AG04450 (cell line): ENCODE data around the gene CEP104. TPM values are rescaled to one million over a fixed set of nuclear protein-coding genes. Genes with fewer than 3 reads are reported as not detected.

ENCODE experiments used
- CTCF ChIA-PET: fragments of 300-600, 350-600 bp; formaldehyde crosslinking; extraction: SDS; loops from one replicate; lab custom pipeline; 2022; ENCODE audit warnings: antibody characterized with exemption, inconsistent platforms; lab: Charles Lee
- POLR2A ChIA-PET: fragments of 350-600 bp; formaldehyde crosslinking; extraction: SDS; loops from one replicate; lab custom pipeline; 2021; ENCODE audit warnings: antibody characterized with exemption, inconsistent platforms; lab: Yijun Ruan, JAX
- DNase-seq: peaks from one replicate; pipeline ENCODE4 v3.0.0-alpha.2; 2011; ENCODE audit warnings: low read depth, low spot score
- H3K27ac ChIP-seq: one replicate; pipeline ENCODE4 v1.5.1; 2012; ENCODE audit warnings: low read depth, low read length, control low read depth
- H3K27me3 ChIP-seq: one replicate; pipeline ENCODE4 v1.6.0; 2012; ENCODE audit warnings: low read length; ENCODE audit not compliant: control insufficient read depth, insufficient read depth
- H3K4me3 ChIP-seq: 2 replicates; pipeline ENCODE4 v1.5.1; 2011; ENCODE audit warnings: mild to moderate bottlenecking, low read depth, low read length, control low read depth
- H3K9me3 ChIP-seq: 2 replicates; pipeline ENCODE4 v1.5.1; 2012; ENCODE audit warnings: low read length; ENCODE audit not compliant: control insufficient read depth, insufficient read depth
- polyA plus RNA-seq: library from polyadenylated mRNA; depleted of rRNA; stranded (reverse); fragments of >200 nt; gene quantifications from 2 replicates; pipeline ENCODE4 v1.2.3, GENCODE V29; 2011
- TF ChIP-seq, protein P1 (sequence below): IDR thresholded peaks from 2 replicates; pipeline ENCODE4 v1.5.1; 2011; ENCODE audit warnings: low read depth, low read length, control low read depth, inconsistent platforms

Gene CEP104
- polyA plus RNA-seq, 1 experiment = 38.4 TPM

GRCh38 chr1:3817138-3817740, 39.8 kb downstream of the CEP104 start:
- Histone ChIP-seq H3K27ac (no peak overlapping the region), H3K27me3 (no peaks in the 10 kb centered on the region), H3K4me3 (no peak overlapping the region), H3K9me3 (no peaks in the 10 kb centered on the region; the same call in 1 of the 2 replicates)
- POLR2A ChIA-PET = no interaction called here
- CTCF ChIA-PET = no interaction called here
- no peak for DNase-seq
- TF ChIP-seq, protein P1, sequence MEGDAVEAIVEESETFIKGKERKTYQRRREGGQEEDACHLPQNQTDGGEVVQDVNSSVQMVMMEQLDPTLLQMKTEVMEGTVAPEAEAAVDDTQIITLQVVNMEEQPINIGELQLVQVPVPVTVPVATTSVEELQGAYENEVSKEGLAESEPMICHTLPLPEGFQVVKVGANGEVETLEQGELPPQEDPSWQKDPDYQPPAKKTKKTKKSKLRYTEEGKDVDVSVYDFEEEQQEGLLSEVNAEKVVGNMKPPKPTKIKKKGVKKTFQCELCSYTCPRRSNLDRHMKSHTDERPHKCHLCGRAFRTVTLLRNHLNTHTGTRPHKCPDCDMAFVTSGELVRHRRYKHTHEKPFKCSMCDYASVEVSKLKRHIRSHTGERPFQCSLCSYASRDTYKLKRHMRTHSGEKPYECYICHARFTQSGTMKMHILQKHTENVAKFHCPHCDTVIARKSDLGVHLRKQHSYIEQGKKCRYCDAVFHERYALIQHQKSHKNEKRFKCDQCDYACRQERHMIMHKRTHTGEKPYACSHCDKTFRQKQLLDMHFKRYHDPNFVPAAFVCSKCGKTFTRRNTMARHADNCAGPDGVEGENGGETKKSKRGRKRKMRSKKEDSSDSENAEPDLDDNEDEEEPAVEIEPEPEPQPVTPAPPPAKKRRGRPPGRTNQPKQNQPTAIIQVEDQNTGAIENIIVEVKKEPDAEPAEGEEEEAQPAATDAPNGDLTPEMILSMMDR = no peak

DNA sequence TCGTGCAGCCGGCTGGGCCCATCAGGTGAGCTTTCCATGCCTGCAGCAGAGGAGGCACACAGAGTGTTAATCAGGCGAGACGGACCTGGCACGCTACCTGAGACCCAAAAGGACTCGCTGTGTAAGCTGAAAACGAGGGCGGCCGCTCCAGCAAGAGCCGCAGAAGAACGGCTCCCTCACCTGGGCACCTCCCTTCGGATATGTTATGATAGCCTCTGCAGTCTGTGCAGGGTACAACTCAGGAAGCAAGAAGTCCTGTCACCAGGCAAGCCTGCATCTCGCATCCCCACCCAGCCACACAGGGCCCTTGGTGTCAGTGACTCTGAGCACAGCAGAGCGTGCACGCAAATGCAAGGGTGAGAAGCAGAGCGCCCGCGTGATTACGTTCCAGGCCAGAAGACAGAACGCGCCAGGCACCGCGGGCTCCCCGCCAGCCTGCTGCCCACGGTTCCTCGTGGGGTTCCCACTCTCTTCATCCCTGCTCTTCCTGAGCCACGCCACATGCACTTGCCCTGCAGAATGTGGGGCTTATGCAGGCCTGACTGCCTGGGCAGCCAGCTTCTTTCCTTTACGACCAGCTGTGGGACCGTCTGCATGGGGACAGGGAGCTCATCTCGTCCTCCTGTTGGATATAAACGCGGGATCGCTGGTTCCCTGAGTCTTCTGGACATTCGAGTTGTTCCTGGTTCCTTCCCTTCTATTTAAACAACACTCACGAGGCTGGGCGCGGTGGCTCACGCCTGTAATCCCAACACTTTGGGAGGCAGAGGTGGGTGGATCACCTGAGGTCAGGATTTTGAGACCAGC, 40.5 kb downstream of the CEP104 start:
- Histone ChIP-seq H3K27ac (no peak overlapping the region), H3K4me3 (no peak overlapping the region), H3K27me3 (no peaks in the 10 kb centered on the region), H3K9me3 (no peaks in the 10 kb centered on the region; the same call in 1 of the 2 replicates)
- TF ChIP-seq, protein P1 = no peak
- ChIA-PET CTCF (no interaction called here), POLR2A (no interaction called here)
- no peak for DNase-seq

DNA sequence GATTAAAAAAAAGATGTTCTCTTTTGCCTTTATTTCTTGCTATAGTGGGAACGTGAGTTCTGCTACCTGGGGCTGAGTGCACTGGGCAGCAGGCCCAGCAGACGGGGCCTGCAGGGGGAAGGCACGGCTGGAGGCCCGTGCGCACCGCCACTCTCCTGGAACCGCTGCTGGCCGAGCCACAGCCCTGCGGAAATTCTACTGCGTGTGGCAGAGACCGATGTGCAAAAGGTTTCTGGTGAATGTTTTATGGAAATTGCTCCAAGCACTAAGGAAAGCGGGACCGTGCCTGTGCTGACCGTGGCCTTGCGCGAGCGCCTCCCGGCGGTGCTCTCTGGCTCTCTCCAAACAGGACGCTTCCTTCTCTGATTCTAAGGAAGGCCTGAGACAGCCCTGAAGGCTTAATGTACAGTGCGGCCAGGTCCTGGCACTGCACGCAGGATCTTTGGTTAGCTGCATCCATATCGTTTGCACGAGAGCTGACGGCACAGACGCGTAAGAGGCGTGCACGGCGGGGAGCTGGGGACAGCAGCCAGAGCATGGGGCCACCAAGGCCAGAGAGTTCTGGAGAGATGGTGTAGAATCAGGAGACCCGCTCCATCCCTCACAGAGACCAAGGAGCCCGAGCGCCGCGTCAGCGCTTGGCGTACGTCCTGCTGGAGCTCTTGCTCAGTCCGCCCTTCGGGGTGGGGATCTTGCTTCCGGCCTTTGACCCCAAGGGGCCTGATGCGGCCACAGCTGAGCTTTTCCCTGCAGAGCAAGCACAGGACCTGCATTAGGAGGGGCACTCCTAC, 42.0 kb downstream of the CEP104 start:
- no peaks in the 10 kb centered on the region for H3K27me3 ChIP-seq

GRCh38 chr1:3814065-3814464, 42.9 kb downstream of the CEP104 start:
- POLR2A ChIA-PET = no interaction called here
- CTCF ChIA-PET = interaction anchor here (1.0 kb wide), 1 partner anchor 362 kb away, joined by 3 read pairs; no protein-coding TSS in a partner anchor

More for the DNA sequence above, 42.0 kb downstream of the CEP104 start:
- Histone ChIP-seq H3K27ac (no peak overlapping the region), H3K9me3 (no peaks in the 10 kb centered on the region; the same call in 1 of the 2 replicates), H3K4me3 (no peak overlapping the region)
- DNase-seq = no peak
- TF ChIP-seq, protein P1 = no peak
- ChIA-PET POLR2A (no interaction called here), CTCF (interaction anchor here (1.0 kb wide), 1 partner anchor 362 kb away, joined by 3 read pairs; no protein-coding TSS in a partner anchor)

More at GRCh38 chr1:3814065-3814464, 42.9 kb downstream of the CEP104 start:
- H3K4me3 ChIP-seq = no peak overlapping the region
- TF ChIP-seq, protein P1 = no peak
- no peak for DNase-seq
- no peak overlapping the region for H3K27ac ChIP-seq
- no peaks in the 10 kb centered on the region for H3K27me3 ChIP-seq
- H3K9me3 ChIP-seq = no peaks in the 10 kb centered on the region; the same call in 1 of the 2 replicates
